K562 (cell line): Measurements from ENCODE around the gene GRAMD1B. TPM values are rescaled to one million over a fixed set of nuclear protein-coding genes. Genes with fewer than 3 reads are reported as not detected.

ENCODE experiments used
- BMI1 ChIP-seq: fragments of 150-350 bp; IDR thresholded peaks from 2 replicates; pipeline ENCODE4 v1.6.1; 2014; ENCODE audit warnings: low read length
- CBFB ChIP-seq: sonication (generic); formaldehyde crosslinking; IDR thresholded peaks from 2 replicates; pipeline ENCODE4 v1.4.0; 2020; ENCODE audit warnings: mild to moderate bottlenecking, missing genetic modification reagents
- CBX2 ChIP-seq: fragments of 200-600 bp; sonication (generic); IDR thresholded peaks from one replicate; pipeline ENCODE4 v1.6.1; 2012; ENCODE audit warnings: mild to moderate bottlenecking, low read length, inconsistent platforms; ENCODE audit not compliant: insufficient read depth, poor library complexity, severe bottlenecking
- CCNT2 ChIP-seq: IDR thresholded peaks from 2 replicates; pipeline ENCODE4 v1.6.1; 2011; ENCODE audit warnings: borderline replicate concordance, low read depth, mild to moderate bottlenecking, moderate library complexity, mixed read lengths, low read length; ENCODE audit not compliant: insufficient read length; ENCODE audit errors: extremely low read depth
- DNMT1 ChIP-seq: fragments of 450-650 bp; IDR thresholded peaks from 2 replicates; pipeline ENCODE4 v1.6.1; 2016; ENCODE audit warnings: antibody characterized with exemption, mild to moderate bottlenecking
- E2F6 ChIP-seq, 2 experiments: IDR thresholded peaks; 2 replicates each; pipeline ENCODE4 v1.6.1; 2011; ENCODE audit warnings: borderline replicate concordance in 1 of 2, control low read depth in 1 of 2, low read depth in 1 of 2, low read length in 1 of 2, mild to moderate bottlenecking in 1 of 2, mixed read lengths in 1 of 2, moderate library complexity in 1 of 2; ENCODE audit not compliant: insufficient read depth in 1 of 2, insufficient read length in 1 of 2, poor library complexity in 1 of 2, severe bottlenecking in 1 of 2; ENCODE audit errors: extremely low read depth in 1 of 2
- EP400 ChIP-seq: fragments of 450-650 bp; IDR thresholded peaks from 2 replicates; pipeline ENCODE4 v1.6.1; 2017; ENCODE audit warnings: antibody characterized with exemption, mild to moderate bottlenecking, moderate library complexity
- GTF2F1 ChIP-seq: IDR thresholded peaks from 2 replicates; pipeline ENCODE4 v1.6.1; 2011; ENCODE audit warnings: low read depth, low read length, improper control_type of control experiment
- NFE2L1 ChIP-seq: fragments of 450-650 bp; IDR thresholded peaks from 2 replicates; pipeline ENCODE4 v1.6.1; 2016; ENCODE audit warnings: missing genetic modification characterization, low read depth, mild to moderate bottlenecking, missing compliant biosample characterization, moderate library complexity, borderline replicate concordance
- NFIC ChIP-seq: fragments of 450-650 bp; IDR thresholded peaks from 2 replicates; pipeline ENCODE4 v1.6.1; 2017; ENCODE audit warnings: mild to moderate bottlenecking, inconsistent platforms
- NRF1 ChIP-seq, 2 experiments: fragments of 450-650 bp; IDR thresholded peaks in 1 of 2; conservative IDR thresholded peaks in 1 of 2; 2 replicates each; pipeline ENCODE4 v1.6.1; 2014; ENCODE audit warnings: mild to moderate bottlenecking in 2 of 2
- PBX2 ChIP-seq, 2 experiments: IDR thresholded peaks in 1 of 2; conservative IDR thresholded peaks in 1 of 2; 2 replicates each; pipeline ENCODE4 v1.6.1; 2016; ENCODE audit warnings: low read depth in 2 of 2, mild to moderate bottlenecking in 1 of 2, missing compliant biosample characterization in 1 of 2, missing genetic modification characterization in 1 of 2, moderate library complexity in 1 of 2
- POLR2AphosphoS5 ChIP-seq: IDR thresholded peaks from 2 replicates; pipeline ENCODE4 v1.6.1; 2011; ENCODE audit warnings: mild to moderate bottlenecking, low read depth, low read length, moderate library complexity; ENCODE audit not compliant: control insufficient read depth, insufficient read depth
- RB1 ChIP-seq: fragments of 450-650 bp; IDR thresholded peaks from 2 replicates; pipeline ENCODE4 v1.6.1; 2017; ENCODE audit warnings: low read depth, mild to moderate bottlenecking
- RNF2 ChIP-seq: sonication (generic); IDR thresholded peaks from 2 replicates; pipeline ENCODE4 v1.6.1; 2016
- SPI1 ChIP-seq: IDR thresholded peaks from 2 replicates; pipeline ENCODE4 v1.6.1; 2011; ENCODE audit warnings: low read depth, low read length, control low read depth, borderline replicate concordance
- TGIF2 ChIP-seq: sonication (generic); formaldehyde crosslinking; IDR thresholded peaks from 2 replicates; pipeline ENCODE4 v1.8.1; 2022; ENCODE audit warnings: mild to moderate bottlenecking, missing genetic modification reagents, moderate library complexity
- TRIM28 ChIP-seq: fragments of 450-650 bp; IDR thresholded peaks from 2 replicates; pipeline ENCODE4 v1.6.1; 2017
- YY1 ChIP-seq, 3 experiments: IDR thresholded peaks; 2 replicates each; pipeline ENCODE4 v1.6.1; 2011; ENCODE audit warnings: low read length in 2 of 3, mild to moderate bottlenecking in 2 of 3, moderate library complexity in 2 of 3, borderline replicate concordance in 1 of 3, control low read depth in 1 of 3, low read depth in 1 of 3; ENCODE audit not compliant: insufficient read depth in 3 of 3, insufficient replicate concordance in 2 of 3, control insufficient read depth in 1 of 3, insufficient read length in 1 of 3; ENCODE audit errors: extremely low read depth in 1 of 3
- ZFP91 ChIP-seq: sonication (generic); formaldehyde crosslinking; IDR thresholded peaks from 2 replicates; pipeline ENCODE4 v1.8.0; 2022; ENCODE audit warnings: mild to moderate bottlenecking, missing genetic modification reagents
- ZNF778 ChIP-seq: fragments of 450-650 bp; formaldehyde crosslinking; IDR thresholded peaks from 2 replicates; pipeline ENCODE4 v1.4.0; 2020; ENCODE audit warnings: mild to moderate bottlenecking, moderate library complexity
- polyA plus RNA-seq, 8 experiments: library from polyadenylated mRNA; depleted of rRNA in 4 of 8; stranded (reverse) in 5 of 8; unstranded in 3 of 8; fragments of >200 nt; fragmentation: Nextera tagmentation in 2 of 8; fragmentation: Illumina TruSeq in 1 of 8; extraction: Ambion mirVana in 2 of 8; extraction: Trizol in 1 of 8; gene quantifications; 2 replicates each; pipeline versions ENCODE4 v1.2.1 to v1.2.3, GENCODE V29; 2011 to 2014; ENCODE audit warnings: inconsistent platforms in 1 of 8, missing spikeins in 1 of 8
- total RNA-seq, 7 experiments: library from RNA; depleted of rRNA in 6 of 7; stranded (reverse); fragments of >200 nt in 6 of 7; fragmentation: Illumina TruSeq in 2 of 7; extraction: Trizol in 2 of 7; gene quantifications; 2 replicates each; pipeline versions ENCODE4 v1.2.1 to v1.2.3, GENCODE V29; 2011 to 2021; ENCODE audit warnings: low replicate concordance in 1 of 7

Gene GRAMD1B
- total and polyA plus RNA-seq, 9 of the 15 experiments (the other 6 are each of a cell fraction or from before 2014, with no cell fraction given): 0.31 TPM; not detected in 8

DNA sequence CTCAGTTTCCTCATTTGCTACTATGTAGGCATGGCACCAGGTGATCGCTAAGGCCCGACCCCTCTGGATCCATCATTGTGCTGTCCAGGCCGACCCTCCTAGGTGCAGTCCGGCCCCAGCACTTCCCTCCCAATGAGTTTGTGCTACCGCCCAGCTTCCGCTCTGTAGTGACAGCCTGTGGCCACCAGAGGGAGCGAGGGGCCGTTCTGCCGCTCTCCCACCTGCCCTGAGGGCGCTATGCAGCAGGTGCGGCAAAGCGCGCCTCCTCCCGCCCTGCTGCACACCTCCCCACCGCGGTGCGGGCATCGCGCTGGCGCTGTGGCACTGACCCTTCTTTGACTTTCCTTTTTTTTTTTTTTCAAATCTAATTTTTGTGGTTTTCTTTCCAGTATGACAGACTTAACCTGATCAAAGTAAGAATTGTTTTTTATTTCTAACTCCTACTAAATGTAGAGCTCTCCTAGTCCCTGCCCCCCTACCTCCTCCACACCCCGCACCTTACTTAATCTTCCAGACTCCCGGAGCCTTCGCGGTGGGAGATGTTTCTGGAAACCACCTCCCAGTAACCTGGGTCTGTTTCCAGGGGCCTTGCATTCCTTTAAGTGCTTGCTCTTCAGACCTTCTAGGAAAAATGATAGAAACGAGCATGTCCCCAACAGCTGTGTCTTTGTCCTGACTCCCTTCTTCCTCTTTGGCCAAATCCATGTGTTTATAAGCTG, 150.6 kb downstream of the GRAMD1B start (continued):
- TF ChIP-seq CBFB (no peak), EP400 (no peak), DNMT1 (no peak), RB1 (peak; percentile 68; the same call in 1 of the 2 replicates), E2F6 (IDR thresholded peaks at IDR 0.05; ENCODE audit: borderline replicate concordance in 1 of 2, extremely low read depth in 1 of 2, insufficient read depth in 1 of 2, insufficient read length in 1 of 2, low read depth in 1 of 2, low read length in 1 of 2, poor library complexity in 1 of 2, severe bottlenecking in 1 of 2) (peak in 1 of 2 experiments; percentile 76), ZFP91 (CRISPR knock-in tag) (no peak), CBX2 (no peak), GTF2F1 (no peak), TGIF2 (CRISPR knock-in tag) (no peak), ZNF778 (CRISPR knock-in tag) (no peak), YY1 (IDR thresholded peaks at IDR 0.05; ENCODE audit: borderline replicate concordance in 1 of 3, control insufficient read depth in 1 of 3, extremely low read depth in 1 of 3, insufficient read depth in 3 of 3, insufficient read length in 1 of 3, insufficient replicate concordance in 2 of 3, low read depth in 1 of 3, low read length in 2 of 3) (no peak), BMI1 (no peak), RNF2 (no peak), NFE2L1 (tag) (no peak), SPI1 (peak; percentile 45; the same call in 1 of the 2 replicates), TRIM28 (no peak), CCNT2 (no peak), POLR2AphosphoS5 (no peak), PBX2 (CRISPR knock-in tag; IDR thresholded peaks at IDR 0.05; ENCODE audit: low read depth) (no peak), PBX2 (tag; conservative IDR thresholded peaks at IDR 0.05; ENCODE audit: low read depth) (no peak), NFIC (no peak), NRF1 (conservative IDR thresholded peaks at IDR 0.05 in 1 of 2, IDR thresholded peaks at IDR 0.05 in 1 of 2) (no peak)
